Smooth muscle cell (in vitro differentiated cells): ENCODE data around the gene MADCAM1. TPM values are rescaled to one million over a fixed set of nuclear protein-coding genes. Genes with fewer than 3 reads are reported as not detected.

Experiments used
- DNase-seq: peaks from one replicate; lab custom pipeline; 2025; ENCODE audit not compliant: unreplicated experiment; lab: John Stamatoyannopoulos, UW
- H2AFZ ChIP-seq: fragments of 200-600 bp; sonication (generic); 2 replicates; pipeline ENCODE4 v1.6.0; 2016; ENCODE audit warnings: antibody characterized with exemption, low read depth, mild to moderate bottlenecking
- H3F3A ChIP-seq: fragments of 200-600 bp; sonication (generic); 2 replicates; pipeline ENCODE4 v1.6.0; 2017; ENCODE audit warnings: antibody characterized with exemption, low read depth
- H3K27ac ChIP-seq: fragments of 200-600 bp; sonication (generic); 2 replicates; pipeline ENCODE4 v1.5.1; 2016; ENCODE audit warnings: low read depth, mild to moderate bottlenecking
- H3K27me3 ChIP-seq: fragments of 200-600 bp; sonication (generic); 2 replicates; pipeline ENCODE4 v1.6.1; 2016; ENCODE audit warnings: low read depth, mild to moderate bottlenecking
- H3K36me3 ChIP-seq: fragments of 200-600 bp; sonication (generic); 2 replicates; pipeline ENCODE4 v1.5.1; 2016; ENCODE audit warnings: low read depth
- H3K4me1 ChIP-seq: fragments of 200-600 bp; sonication (generic); 2 replicates; pipeline ENCODE4 v1.5.1; 2016; ENCODE audit warnings: low read depth
- H3K4me2 ChIP-seq: fragments of 200-600 bp; sonication (generic); 2 replicates; pipeline ENCODE4 v1.6.0; 2016; ENCODE audit warnings: mild to moderate bottlenecking
- H3K4me3 ChIP-seq: fragments of 200-600 bp; sonication (generic); 2 replicates; pipeline ENCODE4 v1.5.1; 2016; ENCODE audit warnings: mild to moderate bottlenecking
- H3K79me2 ChIP-seq: fragments of 200-600 bp; sonication (generic); 2 replicates; pipeline ENCODE4 v1.6.0; 2016; ENCODE audit warnings: low read depth, mild to moderate bottlenecking
- H3K9ac ChIP-seq: fragments of 200-600 bp; sonication (generic); 2 replicates; pipeline ENCODE4 v1.6.0; 2016; ENCODE audit warnings: low read depth
- H3K9me3 ChIP-seq: fragments of 200-600 bp; sonication (generic); replicated peaks from 2 replicates; pipeline ENCODE4 v1.5.1; 2016; ENCODE audit warnings: low read depth
- H4K20me1 ChIP-seq: fragments of 200-600 bp; sonication (generic); 2 replicates; pipeline ENCODE4 v1.6.0; 2016; ENCODE audit warnings: low read depth
- WGBS: methylation state at CpG from one replicate; pipeline ENCODE4 v1.1.7; 2016; ENCODE audit warnings: low lambda C conversion rate; 5-methylcytosine and 5-hydroxymethylcytosine counted together
- polyA plus RNA-seq: library from polyadenylated mRNA; unstranded; fragments of >200 nt; fragmentation: Nextera tagmentation; extraction: Ambion mirVana; gene quantifications from 2 replicates; pipeline ENCODE4 v1.2.1, GENCODE V29; 2016
- total RNA-seq: library from RNA; depleted of rRNA; stranded (reverse); fragments of >200 nt; gene quantifications from 2 replicates; pipeline ENCODE4 v1.2.3, GENCODE V29; 2014
- TF ChIP-seq, protein P1 (sequence below): fragments of 200-600 bp; sonication (generic); IDR thresholded peaks from 2 replicates; pipeline ENCODE4 v1.5.1; 2017; ENCODE audit warnings: borderline replicate concordance, mild to moderate bottlenecking, antibody characterized with exemption; ENCODE audit not compliant: insufficient read depth, poor library complexity, severe bottlenecking

MADCAM1 gene
- total and polyA plus RNA-seq, 2 experiments from 2014 or later: not detected

DNA sequence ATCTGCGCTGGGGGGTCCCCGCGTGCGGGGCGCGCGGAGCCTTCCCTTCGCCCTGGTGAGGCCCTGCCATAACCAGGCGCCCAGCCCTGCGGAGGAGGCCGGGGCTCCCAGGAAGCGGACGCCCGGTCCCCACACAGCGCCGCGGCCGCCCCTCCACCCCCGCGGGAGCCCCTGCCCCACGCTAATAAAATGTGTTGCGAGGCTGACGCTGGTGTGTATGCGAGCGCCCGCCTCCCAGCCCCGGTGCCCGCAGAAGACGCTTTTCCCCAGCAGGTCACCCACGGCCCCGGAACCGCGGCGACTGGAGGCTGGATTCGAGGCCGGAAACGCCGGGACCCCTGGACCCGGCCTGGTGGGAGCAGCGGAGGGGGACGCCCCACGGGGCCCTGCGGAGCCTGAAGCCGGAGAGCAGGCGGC lies 23.2 kb downstream of the MADCAM1 start:
- Histone ChIP-seq H3K9me3 (no peaks in the 10 kb centered on the region), H3K4me1 (peaks cover 6% of the 10 kb centered on the region), H3K9ac (no peak overlapping the region), H3K27ac (no peak overlapping the region), H3K79me2 (no peaks in the 10 kb centered on the region), H3K36me3 (no peaks in the 10 kb centered on the region), H3F3A (peaks cover 4% of the 10 kb centered on the region), H3K4me3 (no peak overlapping the region), H2AFZ (no peak overlapping the region), H3K4me2 (no peak overlapping the region), H3K27me3 (no peaks in the 10 kb centered on the region), H4K20me1 (no peaks in the 10 kb centered on the region)
- whole genome bisulfite sequencing: 98% methylated on average over 26 of the region's 45 CpGs
- no peak for DNase-seq
- TF ChIP-seq, protein P1, sequence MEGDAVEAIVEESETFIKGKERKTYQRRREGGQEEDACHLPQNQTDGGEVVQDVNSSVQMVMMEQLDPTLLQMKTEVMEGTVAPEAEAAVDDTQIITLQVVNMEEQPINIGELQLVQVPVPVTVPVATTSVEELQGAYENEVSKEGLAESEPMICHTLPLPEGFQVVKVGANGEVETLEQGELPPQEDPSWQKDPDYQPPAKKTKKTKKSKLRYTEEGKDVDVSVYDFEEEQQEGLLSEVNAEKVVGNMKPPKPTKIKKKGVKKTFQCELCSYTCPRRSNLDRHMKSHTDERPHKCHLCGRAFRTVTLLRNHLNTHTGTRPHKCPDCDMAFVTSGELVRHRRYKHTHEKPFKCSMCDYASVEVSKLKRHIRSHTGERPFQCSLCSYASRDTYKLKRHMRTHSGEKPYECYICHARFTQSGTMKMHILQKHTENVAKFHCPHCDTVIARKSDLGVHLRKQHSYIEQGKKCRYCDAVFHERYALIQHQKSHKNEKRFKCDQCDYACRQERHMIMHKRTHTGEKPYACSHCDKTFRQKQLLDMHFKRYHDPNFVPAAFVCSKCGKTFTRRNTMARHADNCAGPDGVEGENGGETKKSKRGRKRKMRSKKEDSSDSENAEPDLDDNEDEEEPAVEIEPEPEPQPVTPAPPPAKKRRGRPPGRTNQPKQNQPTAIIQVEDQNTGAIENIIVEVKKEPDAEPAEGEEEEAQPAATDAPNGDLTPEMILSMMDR: no peak

DNA sequence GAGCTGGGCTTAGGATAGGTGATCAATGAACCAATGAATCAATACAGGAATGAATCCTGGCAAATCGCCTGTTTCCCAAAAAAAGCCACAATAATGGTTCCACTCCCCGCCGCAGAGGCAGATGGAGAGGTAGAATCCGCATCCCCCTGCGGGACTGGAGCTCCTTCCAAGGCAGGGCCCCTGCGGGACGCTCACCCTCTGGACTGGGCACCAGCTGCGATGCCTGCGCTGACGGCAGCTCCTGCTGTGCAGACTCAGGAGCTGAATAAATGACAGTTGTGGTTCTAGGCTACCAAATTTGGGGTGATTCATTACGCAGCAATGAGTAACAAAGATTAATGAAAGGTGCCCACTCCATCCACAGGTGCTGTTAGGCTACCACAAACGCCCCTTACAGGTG lies 26.4 kb downstream of the MADCAM1 start:
- Histone ChIP-seq H3K27ac (no peak overlapping the region), H2AFZ (no peak overlapping the region), H3K4me2 (no peak overlapping the region), H3F3A (no peaks in the 10 kb centered on the region), H4K20me1 (no peaks in the 10 kb centered on the region), H3K79me2 (no peaks in the 10 kb centered on the region), H3K4me1 (no peaks in the 10 kb centered on the region), H3K9ac (no peak overlapping the region), H3K36me3 (no peaks in the 10 kb centered on the region), H3K27me3 (no peaks in the 10 kb centered on the region), H3K9me3 (no peaks in the 10 kb centered on the region), H3K4me3 (no peak overlapping the region)
- DNase-seq: no peak
- 97% methylated on average over 12 of the region's 12 CpGs for WGBS
- TF ChIP-seq, protein P1: no peak

DNA sequence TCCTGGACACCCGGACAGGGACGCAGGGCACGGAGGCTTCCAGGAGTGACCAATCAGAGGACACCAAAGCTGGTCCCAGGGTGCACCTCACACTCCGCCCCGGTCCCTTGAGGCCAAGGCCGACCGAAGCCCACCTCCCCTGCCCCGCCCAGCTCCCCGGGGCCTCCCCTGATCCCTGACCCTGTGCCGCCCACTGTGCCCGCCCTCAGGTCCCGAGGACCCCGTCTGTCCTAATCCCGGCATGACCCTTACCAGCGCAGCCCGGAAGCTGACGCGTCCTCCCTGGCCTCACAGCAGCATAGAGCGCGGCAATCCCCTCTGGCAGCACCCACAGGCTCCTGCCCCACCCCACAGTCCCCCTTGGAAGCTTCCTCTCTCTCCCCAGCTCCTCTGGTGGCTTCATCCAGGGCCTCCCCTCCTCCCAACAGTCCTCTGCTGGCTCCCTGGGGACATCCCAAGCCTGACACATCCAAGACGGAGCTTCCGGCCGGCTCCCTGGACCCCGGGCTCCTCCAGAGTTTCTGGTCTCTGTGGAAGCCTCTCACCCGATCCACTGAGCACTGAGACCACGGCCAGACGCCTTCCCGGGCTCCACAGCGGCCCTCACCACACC lies 27.9 kb downstream of the MADCAM1 start:
- 73% methylated on average over 13 of the region's 29 CpGs for WGBS
- H3K9ac ChIP-seq: no peak overlapping the region
- H3K79me2 ChIP-seq: no peaks in the 10 kb centered on the region
- H4K20me1 ChIP-seq: no peaks in the 10 kb centered on the region
- no peak overlapping the region for H2AFZ ChIP-seq
- no peaks in the 10 kb centered on the region for H3K27me3 ChIP-seq
- H3F3A ChIP-seq: no peaks in the 10 kb centered on the region
- H3K27ac ChIP-seq: no peak overlapping the region
- TF ChIP-seq, protein P1: no peak
- H3K4me2 ChIP-seq: no peak overlapping the region
- H3K9me3 ChIP-seq: no peaks in the 10 kb centered on the region
- no peak for DNase-seq
- H3K4me1 ChIP-seq: no peaks in the 10 kb centered on the region
- no peak overlapping the region for H3K4me3 ChIP-seq
- H3K36me3 ChIP-seq: no peaks in the 10 kb centered on the region

DNA sequence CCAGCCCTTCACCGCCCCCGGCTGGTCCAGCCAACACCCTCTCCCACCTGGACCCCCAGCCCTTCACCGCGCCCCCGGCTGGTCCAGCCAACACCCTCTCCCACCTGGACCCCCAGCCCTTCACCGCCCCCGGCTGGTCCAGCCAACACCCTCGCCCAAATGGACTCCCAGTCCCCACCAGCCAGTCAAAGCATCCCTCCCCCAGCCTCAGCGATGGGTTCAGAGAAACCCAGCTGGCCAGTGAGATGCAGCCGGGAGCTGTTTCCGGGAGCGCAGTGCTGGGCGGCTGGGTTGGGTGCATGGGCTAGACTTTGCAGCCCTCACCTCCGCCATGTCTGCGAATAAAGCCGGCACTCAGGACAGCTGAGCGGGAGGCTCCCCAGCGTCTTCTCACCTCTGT lies 28.7 kb downstream of the MADCAM1 start:
- no peak for DNase-seq
- H3K4me1 ChIP-seq: no peaks in the 10 kb centered on the region
- H2AFZ ChIP-seq: no peak overlapping the region
- no peak overlapping the region for H3K4me2 ChIP-seq
- TF ChIP-seq, protein P1: no peak
- H3K27me3 ChIP-seq: no peaks in the 10 kb centered on the region
- H3K4me3 ChIP-seq: no peak overlapping the region
- no peaks in the 10 kb centered on the region for H4K20me1 ChIP-seq
- H3K27ac ChIP-seq: no peak overlapping the region
- no peaks in the 10 kb centered on the region for H3K36me3 ChIP-seq
- H3K79me2 ChIP-seq: no peaks in the 10 kb centered on the region
- no peaks in the 10 kb centered on the region for H3F3A ChIP-seq
- 83% methylated on average over 18 of the region's 18 CpGs for WGBS
- H3K9me3 ChIP-seq: no peaks in the 10 kb centered on the region
- no peak overlapping the region for H3K9ac ChIP-seq
